HG03175 (cell line): ENCODE data around the gene GSX1.
"Not testable (repeated sequence)": the region's sequence is repeated elsewhere in the genome, so short reads cannot be mapped to it uniquely, and the experiment has no call there.

Source experiments
- ATAC-seq: cut with Tn5 transposase; IDR thresholded peaks from one replicate; pipeline ENCODE4 v1.9.1; 2021; ENCODE audit warnings: mild to moderate bottlenecking, moderate library complexity; ENCODE audit not compliant: unreplicated experiment

The GSX1 gene

DNA sequence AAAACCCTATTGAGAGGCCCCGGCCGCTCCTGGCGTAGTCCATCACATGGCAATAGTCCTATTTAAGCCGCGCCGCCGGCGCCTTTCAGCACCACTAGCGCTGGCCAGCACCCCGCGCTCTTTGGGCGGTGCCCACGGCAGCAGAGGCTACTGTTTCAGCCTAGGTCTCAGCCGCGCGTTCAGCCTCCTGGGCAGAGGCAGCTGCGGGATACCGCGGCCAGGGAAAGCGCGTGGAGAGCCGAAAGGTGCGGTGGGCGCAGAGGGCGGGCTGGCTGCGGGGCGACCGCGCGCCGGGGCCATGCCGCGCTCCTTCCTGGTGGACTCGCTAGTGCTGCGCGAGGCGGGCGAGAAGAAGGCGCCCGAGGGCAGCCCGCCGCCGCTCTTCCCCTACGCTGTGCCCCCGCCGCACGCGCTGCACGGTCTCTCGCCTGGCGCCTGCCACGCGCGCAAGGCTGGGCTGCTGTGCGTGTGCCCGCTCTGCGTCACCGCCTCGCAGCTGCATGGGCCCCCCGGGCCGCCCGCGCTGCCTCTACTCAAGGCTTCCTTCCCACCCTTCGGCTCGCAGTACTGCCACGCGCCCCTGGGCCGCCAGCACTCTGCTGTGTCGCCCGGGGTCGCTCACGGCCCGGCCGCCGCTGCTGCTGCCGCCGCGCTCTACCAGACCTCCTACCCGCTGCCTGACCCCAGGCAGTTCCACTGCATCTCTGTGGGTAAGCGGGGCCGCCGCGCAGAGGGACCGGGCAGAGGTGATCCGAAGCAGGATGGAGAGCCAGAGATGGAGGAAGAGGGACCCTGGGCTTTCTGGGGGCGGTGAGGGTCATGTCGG, at the start of gene GSX1:
Gene GSX1, plus strand, starts transcription at position 91 of the 826 bp plus-strand sequence. Its CDS starts 208 bp downstream, at position 299.
- no peak for ATAC-seq

GRCh38 chr13:27744801-27745200, 47.5 kb upstream of the GSX1 start:
- no peak for ATAC-seq

GRCh38 chr13:27745301-27745700, 47.0 kb upstream of the GSX1 start:
- ATAC-seq, result no peak

DNA sequence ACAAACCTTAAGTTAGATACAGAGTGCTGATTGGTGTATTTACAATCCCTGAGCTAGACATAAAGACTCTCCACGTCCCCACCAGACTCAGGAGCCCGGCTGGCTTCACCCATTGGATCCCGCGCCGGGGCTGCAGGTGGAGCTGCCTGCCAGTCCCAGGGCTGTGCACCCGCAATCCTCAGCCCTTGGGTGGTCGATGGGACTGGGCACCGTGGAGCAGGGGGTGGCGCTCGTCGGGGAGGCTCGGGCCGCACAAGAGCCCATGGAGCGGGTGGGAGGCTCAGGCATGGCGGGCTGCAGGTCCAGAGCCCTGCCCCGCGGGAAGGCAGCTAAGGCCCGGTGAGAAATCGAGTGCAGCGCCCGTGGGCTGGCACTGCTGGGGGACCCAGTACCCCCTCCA, 44.1 kb upstream of the GSX1 start:
- not testable (repeated sequence) for ATAC-seq

- ATAC-seq, result no peak
These were observed 40.2 kb upstream of the GSX1 start for GRCh38 chr13:27751953-27752532.

DNA sequence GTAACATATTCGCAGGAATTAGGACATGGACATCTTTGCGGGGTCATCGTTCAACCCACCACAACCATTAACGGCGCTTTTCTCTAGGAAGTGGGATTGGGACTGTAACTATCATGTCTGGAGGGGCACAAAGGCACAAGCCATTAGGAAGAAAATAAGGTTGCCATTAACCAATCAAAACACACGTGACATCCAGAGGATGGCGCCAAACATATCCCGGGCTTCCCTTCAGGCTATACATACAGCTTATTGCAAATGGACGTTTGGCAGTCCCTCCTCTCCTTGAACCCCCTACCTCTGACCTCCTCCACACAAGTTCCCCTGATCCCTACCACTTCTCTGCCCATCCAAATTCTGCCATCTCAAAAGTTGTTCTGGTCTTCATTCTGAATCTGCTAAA, 26.6 kb upstream of the GSX1 start:
- ATAC-seq, result no peak

GRCh38 chr13:27770809-27771208, 21.5 kb upstream of the GSX1 start:
- no peak for ATAC-seq

DNA sequence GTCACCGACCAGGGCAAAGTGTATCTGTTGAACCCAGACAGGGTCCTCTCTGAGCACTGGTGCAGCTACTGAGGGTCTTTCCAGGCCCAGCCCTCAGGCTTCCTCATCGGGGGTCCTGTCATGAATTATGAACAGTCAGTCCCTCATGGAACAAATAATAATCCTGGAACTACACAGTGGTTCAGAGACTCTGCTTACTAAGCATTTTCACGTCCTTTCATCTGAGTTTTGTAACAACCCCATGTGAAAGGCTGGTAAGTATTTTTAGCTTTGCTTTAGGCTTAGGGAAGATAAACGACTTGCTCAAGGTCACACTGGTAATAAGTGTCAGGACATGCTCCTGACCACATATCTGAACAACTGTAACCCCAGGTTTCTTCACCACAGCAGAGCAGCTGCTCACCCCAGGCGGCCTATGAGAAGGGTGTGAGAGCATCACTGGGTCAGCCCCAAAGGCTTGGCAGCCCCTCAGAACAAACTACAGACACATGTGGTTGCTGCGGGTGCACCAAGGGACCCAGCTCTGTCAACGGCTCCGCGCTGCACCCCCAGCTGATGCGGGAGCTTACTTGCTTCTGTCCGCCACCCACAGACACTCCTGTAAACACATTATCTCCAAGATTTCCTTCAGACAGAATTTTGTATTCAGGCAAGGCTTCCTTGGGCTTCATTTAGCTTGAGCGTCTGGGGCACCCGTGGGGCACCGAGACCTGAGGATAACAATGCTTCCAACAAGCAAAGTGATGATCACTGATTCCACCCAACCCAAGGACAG, 19.4 kb upstream of the GSX1 start:
- no peak for ATAC-seq

DNA sequence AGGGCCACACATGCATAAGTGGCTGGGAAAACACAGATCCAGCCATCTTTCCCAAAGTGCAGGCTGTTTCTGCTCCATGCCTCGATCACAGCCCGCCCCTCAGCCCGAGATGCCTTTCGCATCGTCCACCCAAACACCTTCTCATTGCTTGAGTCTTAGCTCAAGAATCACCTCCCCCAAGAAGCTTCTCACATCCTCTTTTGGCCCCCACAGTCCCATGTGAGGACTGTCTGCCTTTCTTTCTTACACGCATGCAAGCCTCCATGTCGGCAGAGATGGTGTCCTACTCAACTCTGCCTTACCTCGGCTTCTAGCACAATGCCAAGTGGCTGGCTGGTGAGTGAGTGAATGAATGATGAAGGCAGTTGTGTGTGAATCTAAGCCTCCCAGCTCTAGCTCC, 18.1 kb upstream of the GSX1 start:
- peak; percentile 86 for ATAC-seq

DNA sequence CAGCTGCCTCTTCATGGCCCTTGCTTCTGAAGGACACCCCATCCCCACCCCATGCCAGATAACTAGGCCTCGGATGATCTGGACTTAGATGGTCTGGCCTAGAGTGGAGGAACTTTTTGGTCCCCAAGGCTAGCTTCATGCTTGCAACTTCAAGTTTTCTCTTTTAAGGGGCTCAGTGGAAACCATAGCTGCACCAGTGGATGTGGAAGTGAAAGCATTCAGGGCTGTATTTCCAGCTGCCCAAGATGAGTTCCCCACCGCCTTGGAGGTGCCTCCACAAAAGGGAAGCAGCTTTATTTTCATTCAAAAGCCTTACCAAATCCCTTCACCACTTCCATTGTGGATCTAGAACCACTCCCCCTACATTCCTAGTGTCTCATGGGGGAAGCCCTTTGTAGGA, 17.6 kb upstream of the GSX1 start:
- no peak for ATAC-seq

GRCh38 chr13:27775943-27776342, 16.3 kb upstream of the GSX1 start:
- ATAC-seq, result no peak

DNA sequence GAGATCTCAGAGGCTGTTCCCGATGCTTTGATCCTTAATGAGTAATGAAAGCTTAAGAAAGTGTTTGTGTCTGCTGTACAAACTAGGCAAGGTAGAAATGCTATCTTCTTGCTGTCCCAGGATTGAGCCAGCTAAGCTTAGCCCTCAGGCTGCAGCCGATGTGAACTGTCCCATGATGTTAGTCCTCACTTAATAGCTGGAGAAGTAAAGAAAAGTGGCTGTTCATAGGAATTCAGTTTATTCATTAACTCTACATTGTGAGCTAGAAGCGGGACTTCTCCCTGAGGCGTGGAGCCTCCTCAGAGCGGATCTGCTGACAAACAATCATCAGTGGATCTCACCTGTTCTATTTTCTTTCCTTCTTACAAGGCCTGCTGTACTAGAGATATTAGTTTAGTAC, 10.1 kb upstream of the GSX1 start:
- ATAC-seq, result no peak

DNA sequence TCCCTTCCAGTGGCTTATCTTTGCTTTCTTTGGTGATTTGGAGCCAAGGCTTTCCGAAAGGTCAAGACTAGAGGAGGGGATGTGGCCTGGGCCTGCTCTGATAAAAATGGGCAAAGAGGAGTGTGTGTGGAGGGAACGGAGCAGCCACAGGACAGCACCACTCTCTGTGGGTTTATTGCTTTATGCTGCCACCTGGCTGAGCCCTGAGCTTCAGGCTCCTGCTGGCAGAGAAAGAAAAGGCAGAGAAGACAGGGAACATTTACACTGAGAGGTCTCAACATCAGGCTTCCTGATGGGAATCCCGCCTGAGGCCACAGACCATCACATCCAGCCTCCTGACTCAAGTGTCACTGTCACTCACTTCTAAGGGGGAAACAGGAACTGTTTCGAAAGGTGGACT, 9.2 kb upstream of the GSX1 start:
- ATAC-seq, result no peak

- no peak for ATAC-seq
These were observed 4.0 kb upstream of the GSX1 start for GRCh38 chr13:27788271-27788670.

GRCh38 chr13:27789153-27789494, 3.2 kb upstream of the GSX1 start:
- no peak for ATAC-seq

- ATAC-seq, result no peak
These were observed 2.6 kb upstream of the GSX1 start for GRCh38 chr13:27789495-27790303.

DNA sequence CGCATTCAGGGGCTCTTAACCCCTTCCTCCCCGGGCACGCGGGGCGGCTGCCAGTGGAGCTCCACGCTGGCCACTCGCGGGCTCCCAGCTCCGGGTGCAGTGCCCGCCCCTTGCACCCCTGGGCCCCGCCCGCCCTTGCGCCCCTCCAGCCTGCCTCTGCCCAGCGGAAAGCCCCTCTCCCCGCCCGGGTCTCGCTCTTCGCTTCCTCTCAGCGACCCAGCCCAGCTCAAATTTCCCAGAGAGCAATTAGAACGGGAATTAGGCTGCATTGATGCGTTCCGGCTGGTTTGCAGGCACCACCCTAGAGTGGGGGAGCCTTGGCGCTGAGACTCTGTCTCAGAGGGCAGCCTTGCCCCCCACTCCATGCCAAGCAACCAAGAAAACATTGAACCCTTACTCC, 1.8 kb upstream of the GSX1 start:
- ATAC-seq, result no peak

GRCh38 chr13:27791146-27791900, 960 bp upstream of the GSX1 start:
- no peak for ATAC-seq

- ATAC-seq, result no peak
These were observed 336 bp upstream of the GSX1 start for GRCh38 chr13:27791901-27792392.
